Sciatic nerve (tissue), 2 donors: Measurements from ENCODE around the gene PLEKHA8. TPM values are rescaled to one million over a fixed set of nuclear protein-coding genes. Genes with fewer than 3 reads are reported as not detected.
"Not testable (repeated sequence)": the region's sequence is repeated elsewhere in the genome, so short reads cannot be mapped to it uniquely, and the experiment has no call there.

Source experiments
- ATAC-seq: fragments of 200-7000 bp; cut with Tn5 transposase; one replicate; pipeline ENCODE4 v1.9.1; 2020; ENCODE audit warnings: mild to moderate bottlenecking, moderate library complexity
- DNase-seq: peaks from one replicate; pipeline ENCODE4 v3.0.0-alpha.2; 2020; ENCODE audit warnings: low spot score
- intact Hi-C: fragments of 100-400 bp; cut with DNase I; formaldehyde crosslinking; loops from one replicate; pipeline ENCODE4 v1.14.2; 2022
- total RNA-seq: library from RNA; stranded (reverse); fragmentation: NEBNext Ultra II Directional; extraction: Animal tissue kit (Norgen Biotek cat#: 25700); gene quantifications from one replicate; pipeline ENCODE4 v1.2.1, GENCODE V29; 2021
- donor health status: DM: no; HTN: no; CAD: no.
- donor health status: DM: no; HTN: no; CAD: no.

PLEKHA8 gene
- total RNA-seq, 1 donor from 2014 or later: 16.9 TPM

DNA sequence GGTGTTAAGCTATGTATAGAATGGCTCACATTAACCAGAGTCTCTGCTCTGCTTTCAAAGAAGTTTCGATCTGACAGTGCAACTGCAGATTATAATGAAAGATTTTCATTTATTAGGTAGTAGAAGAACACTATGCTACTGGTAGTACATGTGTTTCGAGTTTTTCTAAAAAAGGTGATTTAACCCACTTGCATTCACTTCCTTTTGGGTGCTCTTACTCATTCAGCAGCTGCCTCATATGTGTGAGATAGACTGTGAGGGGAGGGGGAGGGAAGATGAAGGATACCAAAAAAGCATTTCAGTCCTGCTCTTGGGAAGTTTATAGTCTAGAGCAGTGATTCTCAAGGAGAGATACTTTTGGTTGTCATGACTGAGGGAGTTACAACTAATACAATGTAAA is 20.4 kb downstream of the PLEKHA8 start:
- no peak for DNase-seq
- intact Hi-C loops: no loop called here
- ATAC-seq: no peak

DNA sequence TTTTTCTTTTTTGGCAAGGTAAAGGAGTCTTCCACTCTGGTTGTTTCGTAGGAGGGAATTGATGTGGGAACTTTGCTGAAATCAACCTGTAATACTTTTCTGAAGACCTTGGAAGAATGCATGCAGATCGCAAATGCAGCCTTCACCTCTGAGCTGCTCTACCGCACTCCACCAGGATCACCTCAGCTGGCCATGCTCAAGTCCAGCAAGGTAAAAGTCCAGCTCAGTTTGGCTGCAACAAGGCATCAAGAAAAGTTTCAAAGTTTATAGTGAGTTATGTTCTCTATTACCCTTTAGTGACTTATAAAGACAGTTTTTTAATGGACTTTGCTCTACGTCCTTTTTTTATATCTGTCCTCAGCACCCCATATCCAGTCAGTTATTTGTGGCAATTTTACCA is 21.0 kb downstream of the PLEKHA8 start:
- ATAC-seq (no peak), DNase-seq (no peak)
- intact Hi-C loops: no loop called here

DNA sequence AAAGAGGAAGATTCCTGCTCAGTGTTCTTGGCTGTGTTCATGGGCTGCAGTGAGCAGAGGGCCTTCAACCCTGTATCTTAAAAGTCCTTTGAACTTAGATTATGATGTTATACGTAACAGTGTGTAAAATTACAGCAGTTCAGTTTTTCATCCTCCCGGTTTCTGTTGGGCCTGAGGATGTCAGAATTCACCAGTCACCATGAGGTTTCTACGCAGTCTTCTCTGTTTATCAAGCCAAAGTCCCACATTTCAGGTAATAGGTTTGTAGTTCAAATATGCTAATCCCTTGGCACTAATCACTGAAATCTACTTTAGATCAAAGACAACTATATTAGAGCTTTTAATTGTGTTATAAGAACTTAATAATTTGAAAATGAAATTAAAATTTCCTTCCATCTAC is 24.9 kb downstream of the PLEKHA8 start:
- intact Hi-C loops: loop anchor here (10.0 kb wide), 1 partner anchor 168 kb away; no protein-coding TSS in a partner anchor
- no peak for ATAC-seq
- no peak for DNase-seq

DNA sequence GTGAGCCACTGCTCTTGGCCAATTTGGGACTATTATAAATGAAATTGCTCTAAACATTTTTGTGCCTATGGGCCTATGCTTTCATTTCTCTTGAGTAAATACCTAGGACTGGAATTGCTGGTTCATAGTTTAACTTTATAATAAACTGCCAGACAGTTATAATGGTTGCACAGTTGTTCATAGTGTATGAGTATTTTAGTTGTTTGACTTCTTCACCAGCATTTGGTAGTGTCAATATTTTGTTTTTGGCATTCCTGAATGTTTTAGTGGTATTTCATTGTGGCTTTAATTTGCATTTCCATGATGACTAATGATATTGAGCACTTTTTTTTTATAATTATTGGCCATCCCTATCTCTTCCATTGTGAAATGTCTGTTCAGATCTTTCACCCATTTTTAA is 29.5 kb downstream of the PLEKHA8 start:
- intact Hi-C loops: loop anchor here (10.0 kb wide), 1 partner anchor 173 kb away; no protein-coding TSS in a partner anchor
- no peak for ATAC-seq
- DNase-seq: no peak

DNA sequence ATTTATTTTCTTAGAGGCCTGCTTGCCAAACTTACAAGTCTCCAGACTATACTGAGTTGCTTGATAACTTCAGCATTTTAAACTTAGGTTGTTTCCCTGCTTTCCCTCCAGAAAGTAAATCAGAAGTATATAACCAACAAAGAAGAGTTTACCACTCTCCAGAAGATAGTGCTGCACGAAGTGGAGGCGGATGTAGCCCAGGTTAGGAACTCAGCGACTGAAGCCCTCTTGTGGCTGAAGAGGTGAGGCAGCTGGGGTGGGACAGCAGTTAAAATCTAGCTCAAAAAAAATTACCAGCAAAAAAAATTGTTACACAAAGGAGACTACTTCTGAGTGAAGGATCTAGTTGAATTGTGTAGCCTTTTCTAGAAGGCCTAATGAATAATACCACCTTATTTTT is 33.6 kb downstream of the PLEKHA8 start:
- intact Hi-C loops: loop anchor here (10.0 kb wide), 1 partner anchor 307 kb away; no protein-coding TSS in a partner anchor
- peak; percentile 95 for ATAC-seq
- DNase-seq: not testable (repeated sequence)

DNA sequence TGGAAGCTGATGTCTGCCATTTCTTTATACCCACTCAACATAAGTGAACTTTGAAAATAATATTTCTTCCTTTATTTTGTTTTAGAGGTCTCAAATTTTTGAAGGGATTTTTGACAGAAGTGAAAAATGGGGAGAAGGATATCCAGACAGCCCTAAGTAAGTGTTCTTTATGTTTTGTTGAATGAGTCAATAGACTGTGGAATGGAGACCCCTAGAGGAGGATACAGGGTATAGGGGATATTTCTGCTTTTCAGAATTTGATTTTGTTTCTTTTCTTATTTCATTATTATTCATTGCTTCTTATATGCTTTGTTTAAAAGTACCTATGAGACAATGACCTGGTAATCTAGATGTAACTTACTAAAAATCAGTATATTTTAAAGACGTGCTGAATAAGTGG is 34.4 kb downstream of the PLEKHA8 start:
- no peak for DNase-seq
- peak; percentile 90 for ATAC-seq
- intact Hi-C loops: loop anchor here (10.0 kb wide), 1 partner anchor 308 kb away; no protein-coding TSS in a partner anchor

DNA sequence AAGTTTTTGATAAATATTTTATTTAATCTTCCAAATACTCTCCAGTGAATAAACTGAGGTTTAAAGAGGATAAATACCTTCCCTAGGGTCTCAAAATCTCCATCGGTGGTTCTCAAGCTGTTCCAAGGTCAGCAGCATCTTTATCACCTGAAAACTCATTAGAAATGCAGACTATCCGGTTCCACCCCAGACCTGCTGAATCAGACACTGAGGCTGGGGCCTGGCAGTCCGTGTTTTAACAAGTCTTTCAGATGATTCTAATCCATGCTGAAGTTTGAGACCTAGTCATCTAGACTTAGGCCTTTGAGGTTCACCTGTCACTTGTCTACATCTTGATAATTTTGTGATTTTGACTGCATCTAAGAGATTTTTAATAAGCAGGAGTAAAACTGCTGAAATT is 37.5 kb downstream of the PLEKHA8 start:
- ATAC-seq (no peak), DNase-seq (no peak)
- intact Hi-C loops: loop anchor here (10.0 kb wide), 1 partner anchor 311 kb away; no protein-coding TSS in a partner anchor

DNA sequence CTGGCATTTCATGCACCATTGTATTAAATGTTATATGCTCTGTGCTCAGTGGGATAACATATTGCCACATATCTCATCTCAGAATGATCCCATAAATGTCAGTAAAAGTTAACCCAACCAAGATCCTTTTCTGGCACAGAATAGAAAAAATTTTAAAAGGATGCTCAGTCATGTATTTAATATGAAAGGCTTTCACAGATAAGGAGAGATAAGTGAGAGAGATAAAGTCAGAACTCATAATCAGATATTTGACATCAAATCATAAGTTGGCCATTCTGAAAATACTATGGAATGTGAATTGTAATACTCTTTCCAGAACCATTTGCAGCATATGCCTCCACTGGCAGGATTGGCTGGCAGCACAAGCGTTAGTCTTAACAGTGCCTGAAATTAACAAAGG is 38.5 kb downstream of the PLEKHA8 start:
- ATAC-seq: no peak
- intact Hi-C loops: loop anchor here (10.0 kb wide), 1 partner anchor 312 kb away; no protein-coding TSS in a partner anchor
- no peak for DNase-seq

DNA sequence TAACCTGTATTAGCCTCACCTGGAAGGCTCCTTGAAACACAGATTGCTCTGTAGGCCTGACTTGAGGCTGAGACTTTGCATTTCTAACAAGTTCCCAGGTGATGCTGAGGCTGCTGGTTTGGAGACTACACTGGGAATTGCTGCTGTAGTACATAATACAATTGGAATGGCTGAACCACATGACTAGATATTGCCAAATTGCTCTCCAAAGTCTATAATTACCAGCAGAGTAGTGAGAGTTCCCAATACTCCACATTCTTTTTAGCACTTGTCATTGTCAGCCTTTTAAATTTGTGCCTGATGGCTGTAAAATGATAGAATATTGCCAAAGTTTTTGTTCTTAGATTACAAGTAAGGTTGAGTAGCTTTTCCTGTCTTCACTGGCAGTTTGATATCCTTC is 39.9 kb downstream of the PLEKHA8 start:
- DNase-seq: no peak
- ATAC-seq: peak; percentile 98
- intact Hi-C loops: loop anchor here (10.0 kb wide), 1 partner anchor 313 kb away; no protein-coding TSS in a partner anchor

DNA sequence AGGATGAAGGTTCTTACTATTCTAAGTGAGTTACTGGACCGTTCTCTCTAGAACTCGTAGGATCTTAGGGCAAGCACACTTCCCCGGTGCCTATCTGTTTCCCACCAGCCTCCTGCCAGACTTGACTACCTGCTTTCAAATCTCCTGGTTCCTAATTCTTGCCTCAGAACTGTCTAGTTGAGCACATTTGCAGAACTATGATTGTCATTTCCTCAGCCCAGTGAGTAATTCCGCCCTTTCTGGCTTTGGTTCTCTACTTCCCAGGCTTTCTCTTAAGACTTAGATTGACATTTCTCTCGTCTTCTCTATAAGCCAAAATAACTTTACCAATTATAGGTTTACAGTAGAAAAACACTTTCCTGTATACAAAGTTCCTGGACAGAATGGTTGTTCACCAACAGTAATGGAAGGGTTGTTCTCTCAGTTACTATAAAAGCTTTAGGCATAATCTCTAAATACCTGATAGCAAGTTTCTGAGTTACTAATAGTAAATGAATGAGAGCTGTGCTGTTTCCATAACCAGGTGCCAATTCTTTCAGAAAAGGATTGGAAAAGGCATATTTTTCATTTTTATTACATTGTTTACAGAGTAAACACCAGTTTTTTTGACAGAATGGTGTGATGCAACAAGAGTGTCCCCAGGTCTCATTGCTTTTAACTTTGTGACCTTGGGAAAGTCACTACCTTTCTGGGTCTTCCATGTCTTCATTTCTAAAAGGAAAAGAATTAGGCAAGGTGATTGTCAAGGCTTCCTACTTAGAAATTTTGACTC is 41.1 kb downstream of the PLEKHA8 start:
- intact Hi-C loops: loop anchor here (10.0 kb wide), 1 partner anchor 314 kb away; no protein-coding TSS in a partner anchor
- ATAC-seq (no peak), DNase-seq (no peak)

DNA sequence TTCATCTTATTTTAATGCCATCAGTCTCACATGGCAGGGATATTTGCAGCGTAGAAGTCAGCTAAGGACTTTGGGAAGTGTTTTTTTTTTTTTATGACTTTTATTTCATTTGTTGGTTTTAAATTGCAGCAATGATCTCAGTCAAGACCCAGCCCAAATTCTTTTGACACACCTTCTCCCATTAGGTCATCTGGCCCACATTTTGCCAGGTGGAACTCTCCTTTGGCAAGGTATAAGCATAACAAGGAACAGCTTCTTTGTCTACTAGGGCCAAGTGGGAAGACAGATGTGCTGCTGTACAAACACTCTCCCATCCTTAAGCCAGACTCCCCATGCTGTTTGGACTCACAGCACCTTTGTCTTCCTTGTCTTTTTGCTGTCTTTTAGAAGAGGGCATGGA is 41.8 kb downstream of the PLEKHA8 start:
- intact Hi-C loops: no loop called here
- ATAC-seq: no peak
- DNase-seq: no peak

DNA sequence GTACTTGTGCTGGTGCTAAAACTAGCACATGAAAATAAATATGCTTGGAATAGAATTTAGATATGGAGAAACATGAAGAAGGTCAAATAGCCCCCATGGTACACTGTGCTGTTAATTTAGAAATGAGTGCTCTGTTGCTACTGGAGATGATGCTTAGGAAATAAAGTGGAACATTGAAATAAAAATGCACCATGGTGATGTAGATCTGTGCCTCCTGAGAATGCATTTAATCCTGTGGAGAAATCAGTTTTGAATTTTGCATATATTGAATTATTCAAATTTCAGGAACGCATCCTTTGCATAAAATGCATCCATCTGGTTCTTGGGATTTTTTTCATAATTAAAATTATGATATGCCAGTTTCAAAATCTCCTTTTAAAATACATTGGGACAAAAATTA is 44.5 kb downstream of the PLEKHA8 start:
- no peak for ATAC-seq
- intact Hi-C loops: no loop called here
- no peak for DNase-seq

DNA sequence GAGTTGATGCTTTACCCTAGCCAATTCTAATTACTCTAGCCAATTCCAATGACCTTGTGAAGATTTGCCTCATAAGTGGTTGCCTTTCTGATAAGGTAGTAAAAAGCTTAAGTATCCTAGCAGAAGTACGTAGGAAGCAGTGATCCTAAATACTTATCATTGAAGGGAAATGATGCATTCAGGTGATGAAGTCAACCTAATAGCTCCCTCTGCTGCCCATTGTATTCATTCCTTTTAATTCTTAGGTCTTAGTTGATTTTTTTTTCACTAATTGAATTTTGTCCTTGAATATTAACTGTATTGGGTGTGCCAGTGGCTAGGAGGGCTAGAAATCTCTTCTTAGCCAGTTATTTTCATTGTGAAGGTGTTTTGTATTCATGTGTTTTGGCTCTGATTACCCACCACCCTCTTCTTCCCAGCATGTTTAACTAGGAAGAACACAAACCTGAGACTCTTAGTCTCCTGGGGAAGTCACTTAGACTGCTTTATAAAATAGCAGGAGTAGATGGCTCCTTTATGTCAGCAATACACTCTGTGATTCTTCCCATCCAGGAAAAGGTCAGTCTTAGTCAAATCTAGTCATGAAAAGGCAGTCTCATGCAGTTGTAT is 46.3 kb downstream of the PLEKHA8 start:
- intact Hi-C loops: no loop called here
- no peak for ATAC-seq
- no peak for DNase-seq

DNA sequence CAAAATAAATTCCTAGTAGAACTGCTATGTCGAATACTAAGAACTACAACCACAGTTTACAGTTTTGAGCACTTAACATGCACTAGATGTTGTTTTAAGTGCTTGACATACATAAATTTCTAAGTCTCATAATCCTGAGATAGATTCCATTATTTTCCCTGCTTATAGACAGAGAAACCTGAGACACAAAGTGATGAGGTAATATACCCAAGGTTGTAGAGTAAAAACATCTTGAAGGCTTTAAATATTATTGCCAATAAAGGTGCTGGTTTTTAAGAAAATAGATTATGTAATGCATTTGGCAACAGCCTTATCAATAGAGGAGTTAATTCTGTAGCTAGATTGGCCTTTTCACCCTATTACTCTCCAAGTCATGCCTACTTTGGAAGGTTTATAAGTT is 48.2 kb downstream of the PLEKHA8 start:
- ATAC-seq (no peak), DNase-seq (no peak)
- intact Hi-C loops: no loop called here

DNA sequence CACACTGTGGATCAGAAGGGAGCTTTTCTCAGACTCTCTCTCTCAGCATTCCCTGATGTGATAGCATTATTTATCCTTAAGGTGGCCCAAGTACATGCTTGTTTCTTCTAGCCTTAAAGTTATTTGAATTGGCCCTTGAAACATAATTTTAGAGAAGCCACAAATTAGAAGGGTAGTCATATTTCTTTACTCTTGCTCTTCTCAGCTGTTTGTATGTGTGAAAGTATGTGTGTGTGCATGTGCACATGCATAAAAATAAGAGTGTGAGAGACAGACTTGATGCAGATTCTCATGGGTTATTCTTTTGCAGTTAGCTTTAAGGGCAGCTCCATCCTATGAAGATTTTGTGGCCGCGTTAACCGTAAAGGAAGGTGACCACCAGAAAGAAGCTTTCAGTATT is 50.1 kb downstream of the PLEKHA8 start:
- intact Hi-C loops: no loop called here
- ATAC-seq (no peak), DNase-seq (no peak)

DNA sequence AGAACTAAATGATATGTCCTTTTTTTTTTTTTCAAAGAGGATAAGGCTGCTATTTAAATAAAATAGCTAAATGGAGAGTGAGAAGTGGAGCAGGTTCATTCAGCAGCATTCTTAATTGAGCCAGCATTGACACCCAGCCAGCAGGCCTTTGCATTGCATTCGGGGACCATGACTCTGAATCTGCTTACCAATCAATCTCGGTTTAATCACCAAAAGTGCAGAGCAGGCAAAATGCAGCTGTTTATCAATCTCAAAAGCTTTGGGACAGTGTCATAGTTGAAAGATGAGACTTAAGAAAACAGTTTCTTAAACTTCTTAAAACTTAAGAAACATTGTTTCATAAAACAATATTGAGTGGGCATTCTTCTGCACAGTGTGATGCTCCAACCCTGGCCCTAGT is 51.7 kb downstream of the PLEKHA8 start:
- intact Hi-C loops: no loop called here
- DNase-seq (no peak), ATAC-seq (no peak)

DNA sequence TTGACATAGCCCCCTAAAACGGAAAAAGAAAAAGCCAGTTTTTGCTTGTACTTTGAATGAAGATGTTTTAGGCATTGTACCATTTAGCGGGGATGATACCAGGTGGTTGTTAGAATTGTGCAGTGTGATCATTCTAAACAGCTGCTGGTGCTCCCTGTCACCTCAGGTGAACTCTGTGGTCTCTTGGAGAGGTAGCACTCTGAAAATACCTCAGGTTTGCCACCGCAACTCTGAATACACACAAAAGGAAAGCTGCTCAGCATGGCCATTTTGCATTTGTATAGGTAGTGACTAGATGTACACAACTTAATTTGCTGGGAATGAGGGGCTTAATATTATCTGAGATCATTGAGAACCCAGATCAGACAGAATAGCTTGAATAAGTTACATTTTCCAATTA is 52.6 kb downstream of the PLEKHA8 start:
- intact Hi-C loops: no loop called here
- no peak for ATAC-seq
- DNase-seq: no peak

DNA sequence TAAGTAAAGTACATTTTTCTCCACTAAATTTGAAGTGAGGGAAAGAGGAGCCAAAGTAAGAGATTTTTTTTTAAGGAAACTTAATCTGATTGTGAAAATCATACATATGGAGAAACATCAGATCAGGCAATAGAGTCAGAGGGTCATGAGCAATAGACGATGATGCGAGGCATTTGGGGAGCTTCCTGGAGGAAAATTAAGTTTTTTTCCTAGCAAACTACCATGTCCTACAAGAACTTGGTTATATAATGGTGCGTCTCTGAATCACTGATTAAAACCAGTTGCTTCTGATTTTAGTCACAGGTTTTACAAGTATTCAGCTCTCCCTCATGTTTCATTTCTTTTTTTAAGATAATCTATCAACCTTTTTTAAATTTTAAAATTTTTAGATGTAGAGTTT is 54.5 kb downstream of the PLEKHA8 start:
- DNase-seq (no peak), ATAC-seq (no peak)
- intact Hi-C loops: no loop called here

DNA sequence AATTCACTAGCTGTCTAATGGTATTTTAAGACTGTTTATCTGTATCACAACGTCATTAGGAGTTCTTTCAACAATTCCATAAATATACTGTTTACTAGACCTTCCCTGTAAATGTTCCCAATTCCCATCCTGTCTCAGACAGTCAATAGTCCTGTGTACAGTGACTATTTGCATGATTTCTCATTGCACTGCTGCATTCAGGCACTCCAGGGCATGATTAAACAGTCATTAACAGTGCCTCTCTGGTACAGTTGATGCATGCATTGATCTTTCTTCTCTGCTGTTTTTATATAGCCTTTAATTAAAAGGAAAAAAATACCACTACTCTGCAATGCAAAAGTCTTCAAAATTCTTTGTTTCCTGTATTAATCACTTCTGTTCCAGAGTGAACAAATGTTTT is 55.1 kb downstream of the PLEKHA8 start:
- intact Hi-C loops: no loop called here
- DNase-seq: no peak
- no peak for ATAC-seq

DNA sequence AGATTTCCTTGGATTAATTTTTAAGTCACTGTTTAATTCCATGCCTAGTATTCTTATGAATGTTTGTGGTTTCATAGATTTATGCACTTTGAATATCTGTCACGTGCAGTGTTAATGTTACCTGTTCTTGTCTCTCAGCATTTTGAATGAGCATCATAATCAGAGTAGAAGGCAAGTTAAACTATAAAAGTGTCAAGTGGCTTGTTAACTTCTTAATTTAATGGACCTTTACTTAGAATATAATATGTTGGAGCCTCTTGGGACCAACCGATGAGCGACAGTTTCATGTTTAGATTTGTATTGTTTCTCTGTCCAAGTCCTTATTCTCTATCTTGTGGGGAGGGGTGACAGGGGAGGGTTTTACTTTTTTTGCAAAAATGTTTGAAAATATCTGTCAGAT is 56.0 kb downstream of the PLEKHA8 start:
- ATAC-seq (no peak), DNase-seq (no peak)
- intact Hi-C loops: no loop called here
